LoVo (cell line): Measurements from ENCODE around the gene IQSEC1.

ENCODE experiments used
- DNase-seq: peaks from one replicate; pipeline ENCODE4 v3.0.0-alpha.2; 2016; ENCODE audit warnings: low spot score

Gene IQSEC1

DNA sequence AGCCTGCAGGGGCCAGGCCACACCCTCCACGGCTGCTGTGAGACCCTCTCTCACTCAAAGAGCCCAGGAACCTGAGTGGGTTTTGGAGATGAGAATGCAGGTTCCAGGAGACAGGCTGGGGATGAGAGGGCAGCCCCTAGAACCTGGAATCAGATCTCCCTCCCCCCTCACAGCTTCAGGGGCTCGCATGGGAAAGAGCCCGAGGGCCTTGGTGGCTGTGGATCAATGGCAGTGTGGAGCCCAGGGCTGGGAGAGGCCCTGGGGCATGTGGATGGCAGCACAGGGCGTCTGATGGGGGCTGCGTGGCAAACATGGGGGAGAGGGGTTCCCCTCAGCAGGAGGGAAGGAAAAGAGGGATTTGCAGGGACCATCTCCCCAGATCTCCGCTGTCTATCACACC is 119.0 kb downstream of the IQSEC1 start:
- DNase-seq: no peak

DNA sequence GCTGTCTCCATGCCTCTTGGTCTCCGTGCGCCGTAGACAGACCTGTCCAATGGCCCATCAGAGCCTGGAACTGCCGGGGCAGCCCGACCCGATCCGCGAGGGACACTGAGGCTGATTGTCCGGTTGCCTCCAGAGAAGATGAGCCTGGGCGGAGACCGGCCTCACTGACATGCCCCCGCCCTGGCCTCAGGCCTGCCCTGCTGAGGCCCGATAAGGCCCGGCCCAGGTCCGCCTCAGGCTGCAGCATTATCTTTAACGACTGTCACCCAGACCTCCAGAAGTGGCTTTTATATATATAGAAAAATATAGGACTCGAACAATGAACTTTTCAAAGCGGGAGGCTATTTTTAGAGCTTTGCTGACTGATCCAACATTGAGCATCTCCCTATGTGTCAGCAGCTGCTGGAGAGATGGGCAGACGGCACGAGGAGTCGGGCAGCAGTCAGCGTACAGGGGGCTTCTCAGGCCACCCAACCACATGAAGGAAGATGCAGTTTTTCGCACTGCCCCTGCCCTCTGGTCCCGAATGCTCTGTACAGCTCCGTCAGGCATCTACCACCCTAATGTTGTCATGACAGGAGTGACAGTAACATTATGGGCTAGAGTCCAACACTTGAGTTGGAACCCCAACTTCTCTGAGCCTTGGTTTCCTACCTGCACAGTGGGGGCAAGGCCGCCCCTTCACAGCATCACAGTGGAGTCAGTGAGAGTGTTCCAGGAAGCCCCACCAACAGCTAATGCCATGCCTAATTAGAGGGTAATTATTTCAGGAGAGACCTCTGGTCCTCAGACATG is 119.8 kb downstream of the IQSEC1 start:
- DNase-seq: no peak

DNA sequence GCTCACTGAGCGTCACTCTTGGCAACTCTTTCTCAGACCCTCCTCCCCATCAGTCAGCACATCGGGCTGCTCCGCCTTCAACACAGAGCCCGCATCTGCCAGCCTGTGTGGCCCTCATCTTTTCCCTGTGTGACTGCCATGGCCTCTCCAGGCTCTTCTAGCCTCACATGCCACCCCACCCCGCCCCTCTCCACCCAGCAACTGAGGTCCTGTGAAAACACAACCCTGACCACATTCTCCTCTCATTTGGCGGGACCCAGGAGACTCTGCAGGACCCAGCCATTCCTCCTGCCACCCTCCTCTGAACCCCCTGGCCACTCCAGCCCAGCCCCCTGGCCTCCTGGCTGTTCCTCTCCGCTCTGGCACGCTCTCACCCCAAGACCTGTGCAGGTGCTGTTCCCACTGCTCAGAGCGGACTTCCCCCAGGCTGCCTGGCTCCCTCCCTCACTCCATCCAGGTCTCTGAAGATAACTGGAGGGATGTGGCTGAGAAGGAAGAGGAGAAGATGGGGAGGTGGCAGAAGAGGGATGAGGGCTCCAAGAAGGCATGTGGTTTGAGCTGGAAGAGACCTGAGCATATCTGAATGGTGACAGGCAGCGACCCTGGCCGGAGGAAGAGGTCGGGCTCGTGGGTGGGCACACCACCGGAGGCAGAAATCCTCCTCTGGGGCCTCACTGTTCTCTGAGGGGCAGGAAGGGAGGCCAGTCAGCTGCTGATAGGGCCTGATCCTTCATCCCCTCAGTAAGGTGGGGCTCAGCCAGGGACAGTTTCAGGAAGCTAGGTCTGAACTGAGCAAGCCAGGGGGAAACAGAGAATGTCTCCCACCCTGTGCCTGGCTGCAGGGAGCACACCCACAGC is 120.7 kb downstream of the IQSEC1 start:
- no peak for DNase-seq

- DNase-seq: no peak
Measured at GRCh38 chr3:12948891-12949711, 124.1 kb downstream of the IQSEC1 start.

- DNase-seq: no peak
Measured at GRCh38 chr3:12948371-12948770, 124.9 kb downstream of the IQSEC1 start.

GRCh38 chr3:12947504-12948369 is 125.5 kb downstream of the IQSEC1 start:
- peak; percentile 24 for DNase-seq

GRCh38 chr3:12946649-12947316 is 126.4 kb downstream of the IQSEC1 start:
- DNase-seq: no peak

- DNase-seq: no peak
Measured at GRCh38 chr3:12946251-12946648, 127.0 kb downstream of the IQSEC1 start.

DNA sequence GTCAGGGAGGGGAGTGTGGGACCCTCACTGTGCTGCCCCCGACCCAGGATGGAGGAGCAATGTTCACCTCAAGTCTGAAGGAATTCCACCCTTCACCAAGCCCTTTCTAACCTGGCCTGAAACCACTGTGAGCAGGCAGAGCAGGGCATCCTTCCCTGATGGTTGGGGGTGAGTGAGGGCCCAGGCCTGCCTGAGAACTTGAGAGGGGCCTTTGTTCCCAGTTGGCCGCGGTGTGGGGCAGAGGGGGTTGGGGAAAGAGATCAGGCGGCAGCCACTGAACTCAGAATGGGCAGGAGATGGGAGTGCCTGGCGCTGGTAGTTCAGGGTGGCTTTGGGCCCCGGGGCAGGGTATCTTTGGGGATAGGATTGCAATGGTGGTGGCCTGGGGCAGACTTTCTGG is 128.4 kb downstream of the IQSEC1 start:
- DNase-seq: no peak

DNA sequence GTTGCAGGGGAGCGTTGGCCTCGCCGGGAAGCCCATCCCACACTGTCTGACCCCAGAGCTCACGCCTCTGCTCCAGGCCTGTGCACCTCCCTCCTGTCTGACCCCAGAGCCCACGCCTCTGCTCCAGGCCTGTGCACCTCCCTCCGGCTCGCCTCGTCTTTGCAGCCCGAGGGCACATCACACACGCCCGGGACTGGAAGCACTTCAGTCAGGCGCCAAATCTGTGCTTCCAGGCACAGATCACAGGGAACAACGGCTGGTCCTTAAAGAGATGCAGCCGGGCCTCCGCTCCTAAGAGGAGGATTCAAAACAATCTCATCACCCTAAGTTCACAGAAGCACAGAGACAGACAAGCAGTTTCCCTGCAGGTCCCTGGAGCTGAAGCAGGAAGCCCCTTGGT is 128.8 kb downstream of the IQSEC1 start:
- no peak for DNase-seq

- DNase-seq: no peak
Measured at GRCh38 chr3:12943124-12944021, 129.9 kb downstream of the IQSEC1 start.

GRCh38 chr3:12941495-12942023 is 131.7 kb downstream of the IQSEC1 start:
- no peak for DNase-seq

DNA sequence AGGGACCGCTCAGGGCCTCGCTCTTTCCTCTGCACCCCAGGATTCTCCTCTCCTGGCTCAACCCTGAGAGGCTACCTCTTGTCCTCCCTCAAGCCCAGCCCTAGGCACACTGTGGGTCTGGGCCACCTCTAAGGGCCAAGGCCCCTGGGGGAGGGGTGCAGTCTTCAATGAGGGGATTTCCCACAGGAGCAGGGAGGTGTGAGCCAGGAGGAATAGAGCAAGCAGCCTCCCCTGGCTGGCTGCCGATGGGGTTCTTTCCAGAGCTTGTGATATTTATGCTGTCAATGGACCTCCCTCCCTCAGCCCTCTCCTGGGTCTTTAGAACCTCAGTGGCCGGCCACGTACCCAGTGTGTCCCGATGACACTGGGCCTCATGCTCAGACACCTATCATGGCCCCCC is 132.4 kb downstream of the IQSEC1 start:
- no peak for DNase-seq

- no peak for DNase-seq
Measured at GRCh38 chr3:12939137-12939536, 134.1 kb downstream of the IQSEC1 start.

- no peak for DNase-seq
Measured at GRCh38 chr3:12938258-12938711, 134.9 kb downstream of the IQSEC1 start.

DNA sequence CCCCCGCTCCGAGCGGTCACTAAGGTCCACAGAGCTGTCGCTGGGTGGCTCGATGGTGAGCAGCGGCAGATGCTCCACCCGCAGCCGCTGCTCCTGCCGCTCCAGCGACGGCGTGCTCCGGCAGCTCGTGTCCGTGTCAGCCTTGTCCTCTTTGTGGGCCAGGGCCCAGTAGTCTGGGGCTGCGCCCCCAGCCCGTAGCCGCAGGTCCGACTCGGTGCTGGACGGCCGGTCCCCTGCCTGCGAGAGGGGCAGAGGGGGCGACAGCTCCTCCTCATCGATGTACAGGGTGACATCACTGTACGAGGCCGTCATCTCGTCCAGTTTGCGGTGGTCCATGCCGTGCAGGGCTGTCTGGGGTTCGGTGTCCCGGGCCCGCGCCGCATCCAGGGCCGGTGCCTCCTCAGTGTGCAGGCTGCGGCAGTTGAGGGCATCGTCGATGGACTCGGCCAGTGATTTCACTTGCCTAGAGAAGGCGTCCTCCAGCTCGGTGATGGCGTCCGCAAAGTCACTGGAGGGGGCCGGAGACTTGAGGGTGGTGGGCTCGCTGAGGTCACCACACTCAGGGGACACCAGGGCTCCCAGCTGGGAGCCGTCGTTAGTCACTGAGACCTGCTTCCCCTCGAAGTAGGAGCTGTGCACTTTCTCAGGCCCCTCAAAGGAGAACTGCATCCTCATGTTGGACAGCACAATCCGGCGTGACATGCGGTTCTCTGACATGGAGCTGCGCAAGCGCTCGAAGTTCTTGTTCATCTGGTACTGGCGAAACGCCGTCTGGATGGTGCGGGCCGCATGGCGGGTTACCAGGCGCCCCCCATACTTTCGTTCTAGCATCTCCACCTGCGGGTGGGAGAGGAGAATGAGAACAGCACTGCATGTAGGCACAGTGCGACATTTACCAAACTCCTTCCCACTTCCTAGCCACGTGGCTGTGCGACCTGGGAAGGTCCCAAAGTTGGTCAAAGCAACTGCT is 137.1 kb downstream of the IQSEC1 start:
- no peak for DNase-seq

GRCh38 chr3:12935023-12935860 is 138.0 kb downstream of the IQSEC1 start:
- no peak for DNase-seq
